Peyer's patch (tissue), 4 donors: ENCODE data around the gene TUBA3D.

ENCODE experiments used
- CTCF ChIP-seq, 6 experiments: fragments of 450-650 bp in 4 of 6; fragments of 200-600 bp in 2 of 6; sonication (generic) in 1 of 6; IDR thresholded peaks; one replicate each; pipeline ENCODE4 v1.5.1; 2017 to 2019; ENCODE audit warnings: antibody characterized with exemption in 6 of 6, mild to moderate bottlenecking in 3 of 6, moderate library complexity in 1 of 6
- POLR2A ChIP-seq, 2 donors: fragments of 450-650 bp; IDR thresholded peaks; one replicate each; pipeline ENCODE4 v1.5.1; 2017; ENCODE audit warnings: antibody characterized with exemption in 2 of 2, mild to moderate bottlenecking in 2 of 2, moderate library complexity in 2 of 2

- TF ChIP-seq CTCF (IDR thresholded peaks at IDR 0.05) (no peak), POLR2A (IDR thresholded peaks at IDR 0.05) (no peak)
Measured at GRCh38 chr2:131519466-131519865, 43.5 kb downstream of the TUBA3D start.
